Mesodermal cell (in vitro differentiated cells): ENCODE data around the gene CYP26B1.

Source experiments
- H3K27ac ChIP-seq: 2 replicates; pipeline ENCODE4 v1.7.0; 2013; ENCODE audit warnings: mild to moderate bottlenecking, low read depth, low read length, moderate library complexity; ENCODE audit not compliant: severe bottlenecking
- H3K36me3 ChIP-seq: 2 replicates; pipeline ENCODE4 v1.7.1; 2013; ENCODE audit warnings: mild to moderate bottlenecking, low read length, moderate library complexity; ENCODE audit not compliant: control insufficient read depth, insufficient read depth
- H3K4me1 ChIP-seq: one replicate; pipeline ENCODE4 v1.7.1; 2013; ENCODE audit warnings: mild to moderate bottlenecking, low read length; ENCODE audit not compliant: insufficient read depth, control insufficient read depth, poor library complexity, severe bottlenecking
- H3K4me3 ChIP-seq: 2 replicates; pipeline ENCODE4 v1.7.0; 2013; ENCODE audit warnings: low read length, control low read depth, mild to moderate bottlenecking; ENCODE audit not compliant: insufficient read depth, poor library complexity, severe bottlenecking; ENCODE audit errors: extremely low read depth
- H3K9me3 ChIP-seq: 2 replicates; pipeline ENCODE4 v1.7.1; 2013; ENCODE audit warnings: mild to moderate bottlenecking, low read length, moderate library complexity; ENCODE audit not compliant: control insufficient read depth
- WGBS, 2 experiments: methylation state at CpG; one replicate each; pipeline ENCODE4 v1.1.5; 2013; ENCODE audit warnings: missing lambda C conversion rate in 2 of 2; ENCODE audit not compliant: insufficient coverage in 2 of 2; 5-methylcytosine and 5-hydroxymethylcytosine counted together

Gene CYP26B1

GRCh38 chr2:72146347-72147302, 1.0 kb downstream of the CYP26B1 start:
- H3K4me1 ChIP-seq = peaks cover 12% of the 10 kb centered on the region
- 1 to 3% methylated on average over 46 of the region's 58 CpGs for WGBS, 2 experiments
- H3K9me3 ChIP-seq = peaks cover 10% of the 10 kb centered on the region
- peak overlapping the region; percentile 14 for H3K4me3 ChIP-seq
- no peak overlapping the region for H3K27ac ChIP-seq
- no peaks in the 10 kb centered on the region for H3K36me3 ChIP-seq

- no peak overlapping the region for H3K27ac ChIP-seq
- no peaks in the 10 kb centered on the region for H3K36me3 ChIP-seq
- 0 to 1% methylated on average over 13 to 18 of the region's 33 CpGs for WGBS, 2 experiments
- H3K4me3 ChIP-seq = peak overlapping the region; percentile 33
- H3K4me1 ChIP-seq = peaks cover 12% of the 10 kb centered on the region
- peaks cover 10% of the 10 kb centered on the region for H3K9me3 ChIP-seq
Observed at GRCh38 chr2:72145658-72146329, 1.9 kb downstream of the CYP26B1 start.

DNA sequence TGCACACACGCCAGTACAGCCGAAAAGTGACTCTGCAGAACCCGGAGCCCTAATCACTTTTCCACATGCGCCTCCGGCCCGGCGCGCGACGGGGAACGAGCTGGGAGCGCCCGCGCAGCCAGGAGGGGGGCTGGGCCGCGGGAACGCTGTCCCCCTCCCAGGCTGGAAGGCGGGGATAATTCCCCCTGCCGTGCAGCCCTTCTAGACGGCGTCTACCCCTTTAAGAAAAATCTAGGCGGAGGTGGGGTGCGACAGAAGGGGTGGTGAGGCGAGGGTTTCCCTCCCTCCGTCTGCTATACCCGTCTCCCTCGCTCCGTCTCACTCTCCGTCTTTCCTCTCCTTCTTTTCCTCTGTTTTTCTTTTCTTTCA, 2.4 kb downstream of the CYP26B1 start:
- peaks cover 10% of the 10 kb centered on the region for H3K9me3 ChIP-seq
- H3K27ac ChIP-seq = no peak overlapping the region
- WGBS, 2 experiments = 0% methylated on average over 10 to 24 of the region's 29 CpGs
- H3K4me3 ChIP-seq = peak overlapping the region; percentile 33
- H3K36me3 ChIP-seq = no peaks in the 10 kb centered on the region
- H3K4me1 ChIP-seq = peaks cover 12% of the 10 kb centered on the region

DNA sequence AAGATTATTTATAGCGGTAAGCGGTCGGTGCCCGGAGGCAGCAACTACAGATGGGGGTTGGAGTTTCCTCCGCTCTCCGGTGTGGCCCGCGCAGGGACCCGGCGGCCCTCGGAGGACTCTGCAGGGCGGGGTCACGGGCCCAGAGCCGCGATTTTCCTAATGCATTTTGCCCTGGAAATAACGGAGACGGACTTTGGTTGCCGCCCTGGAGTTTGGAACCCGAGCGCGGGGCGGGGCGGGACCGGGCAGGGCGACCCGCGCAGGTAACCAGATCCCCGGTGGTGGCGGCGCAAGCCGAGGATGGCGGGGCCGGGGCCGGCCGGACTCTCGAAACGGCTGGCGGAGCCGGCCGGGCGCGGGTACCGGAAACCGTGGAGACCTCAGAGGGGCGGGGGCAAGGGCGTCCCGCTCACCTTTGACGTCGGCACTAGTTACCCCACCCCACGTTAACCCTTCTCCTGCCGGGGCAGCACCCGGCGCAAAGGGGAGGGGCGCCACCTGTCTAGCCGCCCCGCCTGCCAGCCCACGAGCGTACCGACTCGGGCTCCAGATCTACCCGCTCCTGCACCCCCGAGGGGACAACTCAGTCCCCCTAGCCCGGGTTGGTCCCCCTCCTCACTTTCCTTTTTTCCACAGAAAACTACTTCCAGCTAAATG, 2.9 kb downstream of the CYP26B1 start:
- Histone ChIP-seq H3K4me3 (peak overlapping the region; percentile 33), H3K4me1 (peaks cover 12% of the 10 kb centered on the region), H3K27ac (no peak overlapping the region), H3K36me3 (no peaks in the 10 kb centered on the region), H3K9me3 (peaks cover 10% of the 10 kb centered on the region)
- WGBS, 2 experiments = 0% methylated on average over 36 to 57 of the region's 63 CpGs

GRCh38 chr2:72144274-72144631, 3.4 kb downstream of the CYP26B1 start:
- H3K4me3 ChIP-seq = peak overlapping the region; percentile 33
- peaks cover 12% of the 10 kb centered on the region for H3K4me1 ChIP-seq
- H3K27ac ChIP-seq = no peak overlapping the region
- peaks cover 10% of the 10 kb centered on the region for H3K9me3 ChIP-seq
- 0 to 3% methylated on average over 6 to 8 of the region's 23 CpGs for WGBS, 2 experiments
- H3K36me3 ChIP-seq = no peaks in the 10 kb centered on the region

GRCh38 chr2:72143441-72144273, 4.0 kb downstream of the CYP26B1 start:
- H3K36me3 ChIP-seq = no peaks in the 10 kb centered on the region
- H3K4me3 ChIP-seq = peak overlapping the region; percentile 16
- H3K9me3 ChIP-seq = peaks cover 10% of the 10 kb centered on the region
- no peak overlapping the region for H3K27ac ChIP-seq
- WGBS, 2 experiments = 3 to 5% methylated on average over 35 to 42 of the region's 65 CpGs
- peaks cover 12% of the 10 kb centered on the region for H3K4me1 ChIP-seq

GRCh38 chr2:72142570-72143440, 4.9 kb downstream of the CYP26B1 start:
- H3K36me3 ChIP-seq = no peaks in the 10 kb centered on the region
- WGBS, 2 experiments = 4 to 9% methylated on average over 19 to 26 of the region's 50 CpGs
- peaks cover 10% of the 10 kb centered on the region for H3K9me3 ChIP-seq
- peak overlapping the region; percentile 16 for H3K4me3 ChIP-seq
- no peak overlapping the region for H3K27ac ChIP-seq
- H3K4me1 ChIP-seq = peaks cover 12% of the 10 kb centered on the region

DNA sequence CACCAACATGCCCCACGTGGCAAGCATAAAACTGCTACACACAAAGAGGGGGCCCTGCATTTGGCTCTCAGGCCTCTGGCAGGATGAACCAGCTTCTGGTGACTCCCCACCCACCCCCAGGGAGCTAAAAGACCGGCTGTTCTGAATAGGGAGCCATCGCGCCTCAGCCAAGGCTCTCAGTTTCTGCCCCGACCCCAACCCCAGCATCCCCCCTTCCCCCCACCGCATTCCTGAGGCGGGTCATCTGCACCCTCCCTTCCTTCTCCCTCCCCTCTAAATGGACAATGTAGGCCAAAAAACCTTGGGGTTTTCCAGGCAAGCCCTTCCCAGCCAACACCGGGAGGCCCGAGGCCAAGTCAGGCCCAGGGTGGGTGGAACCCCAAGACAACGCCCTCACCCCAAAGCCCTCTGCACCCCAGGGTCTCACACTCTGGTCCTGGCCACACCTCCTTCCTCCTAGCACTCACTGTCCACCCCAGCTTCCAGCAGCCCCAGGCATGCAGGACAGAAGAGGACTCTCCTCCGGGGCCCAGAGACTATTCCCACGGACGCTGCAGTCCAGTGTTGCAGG, 5.7 kb downstream of the CYP26B1 start:
- Histone ChIP-seq H3K4me1 (peaks cover 12% of the 10 kb centered on the region), H3K27ac (no peak overlapping the region), H3K36me3 (no peaks in the 10 kb centered on the region), H3K9me3 (peaks cover 10% of the 10 kb centered on the region), H3K4me3 (no peak overlapping the region)
- WGBS, 2 experiments = 70 to 84% methylated on average over 6 of the region's 13 CpGs

DNA sequence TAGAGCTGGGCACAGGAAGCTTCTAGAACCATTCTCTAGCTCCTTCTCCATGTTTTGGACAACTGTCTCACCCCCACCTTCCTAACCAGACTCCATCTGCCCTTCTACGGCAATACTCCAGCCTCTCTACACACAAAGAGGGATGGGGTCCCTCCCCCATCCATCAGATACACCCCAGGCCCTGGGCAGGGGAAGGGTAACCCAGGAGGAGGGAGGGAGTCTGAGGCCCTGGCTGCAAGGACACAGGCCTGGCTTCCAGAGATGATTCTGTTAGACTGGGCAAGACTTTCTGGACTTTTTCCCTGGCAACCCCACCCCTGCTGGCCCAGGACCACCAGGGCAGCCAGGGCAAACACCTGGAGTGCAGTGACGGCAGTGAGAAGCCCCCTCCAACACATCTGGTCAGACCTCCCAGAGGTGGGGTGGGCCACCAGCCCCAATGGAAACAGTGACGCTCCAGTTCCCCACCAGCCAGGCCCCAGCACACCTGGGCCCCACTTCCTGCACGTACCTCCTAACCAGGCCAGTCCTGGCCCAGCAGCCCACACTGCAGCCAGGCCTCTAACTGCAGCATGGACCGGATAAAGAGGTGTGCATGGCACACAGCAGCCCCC, 6.5 kb downstream of the CYP26B1 start:
- Histone ChIP-seq H3K4me1 (peaks cover 12% of the 10 kb centered on the region), H3K36me3 (no peaks in the 10 kb centered on the region), H3K4me3 (no peak overlapping the region), H3K9me3 (peaks cover 2% of the 10 kb centered on the region), H3K27ac (no peak overlapping the region)
- 78 to 95% methylated on average over 3 to 5 of the region's 5 CpGs for WGBS, 2 experiments
